Measurements from ENCODE around the gene MTF1. TPM values are rescaled to one million over a fixed set of nuclear protein-coding genes. Genes with fewer than 3 reads are reported as not detected.

The MTF1 gene
- polyA plus RNA-seq, 1 donor from 2014 or later, result 3.7 TPM

DNA sequence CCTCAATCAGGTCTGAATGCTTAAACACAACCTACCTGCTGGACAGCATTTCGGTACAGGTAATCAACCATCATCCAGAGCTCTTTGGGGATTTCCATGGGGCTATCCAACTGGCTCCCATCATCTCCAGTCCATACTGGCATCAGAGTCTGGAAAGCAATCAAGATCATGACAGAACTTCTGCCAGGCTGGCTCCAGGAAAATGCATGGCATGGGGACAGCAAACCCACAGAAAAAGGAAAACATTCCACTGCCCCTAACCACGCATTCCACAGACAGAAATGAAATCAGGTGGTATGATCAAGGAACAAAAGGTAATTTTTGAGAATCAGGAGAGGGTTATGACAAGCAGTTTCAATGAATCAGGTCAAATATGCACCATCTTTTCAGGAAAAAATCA is 9.1 kb upstream of the MTF1 start:
- Histone ChIP-seq H3K27ac (ENCODE audit: low read length) (no peak overlapping the region), H3K27me3 (ENCODE audit: insufficient read depth, low read depth, low read length) (no peaks in the 10 kb centered on the region), H2AFZ (ENCODE audit: low read depth, low read length) (no peak overlapping the region), H4K20me1 (ENCODE audit: insufficient read depth) (no peaks in the 10 kb centered on the region), H3K4me2 (ENCODE audit: low read length) (no peak overlapping the region), H3K9me3 (ENCODE audit: low read length) (no peaks in the 10 kb centered on the region), H3K9ac (ENCODE audit: low read length) (no peak overlapping the region), H3K79me2 (replicated peaks; ENCODE audit: insufficient read depth, low read length) (no peaks in the 10 kb centered on the region), H3K4me3 (ENCODE audit: low read length) (no peak overlapping the region), H3F3A (ENCODE audit: insufficient read depth, low read length, poor library complexity, severe bottlenecking) (no peaks in the 10 kb centered on the region), H3K36me3 (ENCODE audit: insufficient read depth, low read length) (peaks cover 7% of the 10 kb centered on the region), H3K9me2 (ENCODE audit: insufficient read depth, low read length) (no peaks in the 10 kb centered on the region)
- TF ChIP-seq EP300 (conservative IDR thresholded peaks at IDR 0.05; ENCODE audit: poor library complexity, severe bottlenecking) (no peak), TAF1 (IDR thresholded peaks at IDR 0.05; ENCODE audit: low read depth) (no peak), MXI1 (conservative IDR thresholded peaks at IDR 0.05; ENCODE audit: poor library complexity, severe bottlenecking) (no peak), POLR2AphosphoS5 (IDR thresholded peaks at IDR 0.05) (no peak), SMC3 (conservative IDR thresholded peaks at IDR 0.05; ENCODE audit: poor library complexity) (no peak)
- TF ChIP-seq, protein P1, sequence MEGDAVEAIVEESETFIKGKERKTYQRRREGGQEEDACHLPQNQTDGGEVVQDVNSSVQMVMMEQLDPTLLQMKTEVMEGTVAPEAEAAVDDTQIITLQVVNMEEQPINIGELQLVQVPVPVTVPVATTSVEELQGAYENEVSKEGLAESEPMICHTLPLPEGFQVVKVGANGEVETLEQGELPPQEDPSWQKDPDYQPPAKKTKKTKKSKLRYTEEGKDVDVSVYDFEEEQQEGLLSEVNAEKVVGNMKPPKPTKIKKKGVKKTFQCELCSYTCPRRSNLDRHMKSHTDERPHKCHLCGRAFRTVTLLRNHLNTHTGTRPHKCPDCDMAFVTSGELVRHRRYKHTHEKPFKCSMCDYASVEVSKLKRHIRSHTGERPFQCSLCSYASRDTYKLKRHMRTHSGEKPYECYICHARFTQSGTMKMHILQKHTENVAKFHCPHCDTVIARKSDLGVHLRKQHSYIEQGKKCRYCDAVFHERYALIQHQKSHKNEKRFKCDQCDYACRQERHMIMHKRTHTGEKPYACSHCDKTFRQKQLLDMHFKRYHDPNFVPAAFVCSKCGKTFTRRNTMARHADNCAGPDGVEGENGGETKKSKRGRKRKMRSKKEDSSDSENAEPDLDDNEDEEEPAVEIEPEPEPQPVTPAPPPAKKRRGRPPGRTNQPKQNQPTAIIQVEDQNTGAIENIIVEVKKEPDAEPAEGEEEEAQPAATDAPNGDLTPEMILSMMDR (IDR thresholded peaks at IDR 0.05; ENCODE audit: poor library complexity, severe bottlenecking), result no peak
- TF ChIP-seq, protein P2, sequence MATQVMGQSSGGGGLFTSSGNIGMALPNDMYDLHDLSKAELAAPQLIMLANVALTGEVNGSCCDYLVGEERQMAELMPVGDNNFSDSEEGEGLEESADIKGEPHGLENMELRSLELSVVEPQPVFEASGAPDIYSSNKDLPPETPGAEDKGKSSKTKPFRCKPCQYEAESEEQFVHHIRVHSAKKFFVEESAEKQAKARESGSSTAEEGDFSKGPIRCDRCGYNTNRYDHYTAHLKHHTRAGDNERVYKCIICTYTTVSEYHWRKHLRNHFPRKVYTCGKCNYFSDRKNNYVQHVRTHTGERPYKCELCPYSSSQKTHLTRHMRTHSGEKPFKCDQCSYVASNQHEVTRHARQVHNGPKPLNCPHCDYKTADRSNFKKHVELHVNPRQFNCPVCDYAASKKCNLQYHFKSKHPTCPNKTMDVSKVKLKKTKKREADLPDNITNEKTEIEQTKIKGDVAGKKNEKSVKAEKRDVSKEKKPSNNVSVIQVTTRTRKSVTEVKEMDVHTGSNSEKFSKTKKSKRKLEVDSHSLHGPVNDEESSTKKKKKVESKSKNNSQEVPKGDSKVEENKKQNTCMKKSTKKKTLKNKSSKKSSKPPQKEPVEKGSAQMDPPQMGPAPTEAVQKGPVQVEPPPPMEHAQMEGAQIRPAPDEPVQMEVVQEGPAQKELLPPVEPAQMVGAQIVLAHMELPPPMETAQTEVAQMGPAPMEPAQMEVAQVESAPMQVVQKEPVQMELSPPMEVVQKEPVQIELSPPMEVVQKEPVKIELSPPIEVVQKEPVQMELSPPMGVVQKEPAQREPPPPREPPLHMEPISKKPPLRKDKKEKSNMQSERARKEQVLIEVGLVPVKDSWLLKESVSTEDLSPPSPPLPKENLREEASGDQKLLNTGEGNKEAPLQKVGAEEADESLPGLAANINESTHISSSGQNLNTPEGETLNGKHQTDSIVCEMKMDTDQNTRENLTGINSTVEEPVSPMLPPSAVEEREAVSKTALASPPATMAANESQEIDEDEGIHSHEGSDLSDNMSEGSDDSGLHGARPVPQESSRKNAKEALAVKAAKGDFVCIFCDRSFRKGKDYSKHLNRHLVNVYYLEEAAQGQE (IDR thresholded peaks at IDR 0.05; ENCODE audit: borderline replicate concordance), result no peak

DNA sequence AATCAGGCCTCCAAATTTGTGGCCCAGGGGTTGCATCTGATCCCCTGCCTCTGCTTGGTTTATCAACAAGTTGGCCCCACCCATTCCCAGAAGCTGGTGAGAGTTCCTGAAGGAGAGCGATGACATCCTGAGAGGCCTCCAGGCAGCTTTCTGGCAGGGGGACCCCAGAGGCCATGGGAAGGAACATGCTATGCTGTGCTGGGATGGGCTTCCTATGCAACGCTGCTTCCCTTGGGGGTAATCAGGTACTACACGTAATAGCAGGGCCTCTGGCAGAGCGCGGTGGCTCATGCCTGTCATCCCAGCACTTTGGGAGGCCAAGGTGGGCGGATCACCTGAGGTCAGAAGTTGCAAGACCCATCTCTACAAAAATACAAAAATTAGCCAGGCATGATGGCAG is 8.4 kb upstream of the MTF1 start:
- Histone ChIP-seq H3K27me3 (ENCODE audit: insufficient read depth, low read depth, low read length) (no peaks in the 10 kb centered on the region), H3K9ac (ENCODE audit: low read length) (no peak overlapping the region), H3K4me2 (ENCODE audit: low read length) (no peak overlapping the region), H3K9me3 (ENCODE audit: low read length) (no peaks in the 10 kb centered on the region), H3K27ac (ENCODE audit: low read length) (no peak overlapping the region), H3K9me2 (ENCODE audit: insufficient read depth, low read length) (no peaks in the 10 kb centered on the region), H2AFZ (ENCODE audit: low read depth, low read length) (no peak overlapping the region), H3K36me3 (ENCODE audit: insufficient read depth, low read length) (peaks cover 7% of the 10 kb centered on the region), H3K4me3 (ENCODE audit: low read length) (no peak overlapping the region), H3K79me2 (replicated peaks; ENCODE audit: insufficient read depth, low read length) (no peaks in the 10 kb centered on the region), H4K20me1 (ENCODE audit: insufficient read depth) (no peaks in the 10 kb centered on the region), H3F3A (ENCODE audit: insufficient read depth, low read length, poor library complexity, severe bottlenecking) (no peaks in the 10 kb centered on the region)
- TF ChIP-seq RAD21 (conservative IDR thresholded peaks at IDR 0.05) (no peak), SMC3 (conservative IDR thresholded peaks at IDR 0.05; ENCODE audit: poor library complexity) (no peak)

DNA sequence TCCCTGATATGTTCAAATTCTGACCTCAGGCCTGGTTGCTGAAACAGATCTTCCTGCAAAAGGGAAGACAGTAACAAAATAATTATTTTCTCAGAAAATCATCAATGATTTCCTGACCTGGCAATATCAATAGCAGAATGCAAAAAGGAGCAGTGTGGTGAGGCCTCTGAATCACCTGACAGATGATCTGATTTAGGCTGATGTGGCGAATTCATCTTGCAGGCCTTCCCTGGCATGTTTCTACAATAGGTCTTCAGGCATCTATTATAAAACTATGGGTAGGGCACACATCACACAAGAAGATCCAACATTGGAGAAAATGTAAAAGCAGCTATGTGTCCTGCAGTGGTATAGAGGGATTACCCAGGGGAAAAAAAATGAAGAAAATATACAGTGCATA is 7.1 kb upstream of the MTF1 start:
- no peaks in the 10 kb centered on the region for H3K27me3 ChIP-seq (ENCODE audit: insufficient read depth, low read depth, low read length)
- peaks cover 7% of the 10 kb centered on the region for H3K36me3 ChIP-seq (ENCODE audit: insufficient read depth, low read length)
- H2AFZ ChIP-seq (ENCODE audit: low read depth, low read length), result no peak overlapping the region
- no peak overlapping the region for H3K4me3 ChIP-seq (ENCODE audit: low read length)
- no peaks in the 10 kb centered on the region for H3K9me3 ChIP-seq (ENCODE audit: low read length)
- no peak overlapping the region for H3K9ac ChIP-seq (ENCODE audit: low read length)
- H3F3A ChIP-seq (ENCODE audit: insufficient read depth, low read length, poor library complexity, severe bottlenecking), result no peaks in the 10 kb centered on the region
- H3K79me2 ChIP-seq (replicated peaks; ENCODE audit: insufficient read depth, low read length), result no peaks in the 10 kb centered on the region
- no peaks in the 10 kb centered on the region for H3K9me2 ChIP-seq (ENCODE audit: insufficient read depth, low read length)
- TF ChIP-seq EP300 (conservative IDR thresholded peaks at IDR 0.05; ENCODE audit: poor library complexity, severe bottlenecking), result no peak
- TF ChIP-seq MXI1 (conservative IDR thresholded peaks at IDR 0.05; ENCODE audit: poor library complexity, severe bottlenecking), result no peak
- TF ChIP-seq EZH2 (IDR thresholded peaks at IDR 0.05; ENCODE audit: borderline replicate concordance, insufficient read depth, low read length, poor library complexity, severe bottlenecking), result no peak
- TF ChIP-seq SMC3 (conservative IDR thresholded peaks at IDR 0.05; ENCODE audit: poor library complexity), result no peak
- TF ChIP-seq RAD21 (conservative IDR thresholded peaks at IDR 0.05), result no peak
- TF ChIP-seq, protein P2 (IDR thresholded peaks at IDR 0.05; ENCODE audit: borderline replicate concordance), result no peak
- TF ChIP-seq POLR2AphosphoS5 (IDR thresholded peaks at IDR 0.05), result no peak
- TF ChIP-seq, protein P1 (IDR thresholded peaks at IDR 0.05; ENCODE audit: poor library complexity, severe bottlenecking), result no peak
- no peak for TF ChIP-seq TAF1 (IDR thresholded peaks at IDR 0.05; ENCODE audit: low read depth)
- H3K4me2 ChIP-seq (ENCODE audit: low read length), result no peak overlapping the region
- no peaks in the 10 kb centered on the region for H4K20me1 ChIP-seq (ENCODE audit: insufficient read depth)
- no peak overlapping the region for H3K27ac ChIP-seq (ENCODE audit: low read length)

Data from neural cell (in vitro differentiated cells).